Liver (tissue), 9 donors: ENCODE measurements around the gene ALDH3B2. TPM values are rescaled to one million over a fixed set of nuclear protein-coding genes. Genes with fewer than 3 reads are reported as not detected.

Experiments used
- DNase-seq: peaks from one replicate; pipeline ENCODE4 v3.0.0-alpha.2; 2017; ENCODE audit warnings: low spot score
- H3K27ac ChIP-seq, 2 donors: one replicate each; pipeline ENCODE4 v1.7.0; 2013; ENCODE audit warnings: inconsistent platforms in 2 of 2, low read length in 2 of 2, control low read depth in 1 of 2, low read depth in 1 of 2, mild to moderate bottlenecking in 1 of 2
- H3K27me3 ChIP-seq, 4 donors: one replicate each; pipeline versions ENCODE4 v1.6.1 to v1.7.0; 2013; ENCODE audit warnings: low read length in 3 of 4, inconsistent platforms in 1 of 4, mild to moderate bottlenecking in 1 of 4, moderate library complexity in 1 of 4; ENCODE audit not compliant: control insufficient read depth in 4 of 4, insufficient read depth in 4 of 4
- H3K36me3 ChIP-seq, 4 donors: one replicate each; pipeline versions ENCODE4 v1.6.1 to v1.7.0; 2013; ENCODE audit warnings: low read length in 3 of 4, mild to moderate bottlenecking in 3 of 4, low read depth in 1 of 4, moderate library complexity in 1 of 4; ENCODE audit not compliant: control insufficient read depth in 4 of 4, insufficient read depth in 3 of 4
- H3K4me1 ChIP-seq, 4 donors: one replicate each; pipeline versions ENCODE4 v1.6.1 to v1.7.0; 2013; ENCODE audit warnings: low read length in 3 of 4, mild to moderate bottlenecking in 3 of 4, moderate library complexity in 1 of 4; ENCODE audit not compliant: control insufficient read depth in 4 of 4, insufficient read depth in 4 of 4
- H3K4me3 ChIP-seq, 3 donors: one replicate each; pipeline versions ENCODE4 v1.6.1 to v1.7.0; 2013; ENCODE audit warnings: low read length in 3 of 3, control low read depth in 1 of 3, low read depth in 1 of 3, mild to moderate bottlenecking in 1 of 3
- H3K9ac ChIP-seq, 2 donors: one replicate each; pipeline ENCODE4 v1.7.0; 2013; ENCODE audit warnings: low read length in 2 of 2, mild to moderate bottlenecking in 2 of 2, moderate library complexity in 2 of 2, control low read depth in 1 of 2, low read depth in 1 of 2
- H3K9me3 ChIP-seq, 4 donors: one replicate each; pipeline versions ENCODE4 v1.6.1 to v1.7.0; 2013; ENCODE audit warnings: low read length in 3 of 4; ENCODE audit not compliant: control insufficient read depth in 4 of 4
- FOXA1 ChIP-seq: IDR thresholded peaks from 2 replicates; pipeline ENCODE4 v1.6.1; 2016; ENCODE audit warnings: antibody characterized with exemption
- HNF4A ChIP-seq, 2 donors: conservative IDR thresholded peaks; 2 replicates each; pipeline ENCODE4 v1.6.1; 2016; ENCODE audit warnings: antibody characterized with exemption in 2 of 2, mild to moderate bottlenecking in 2 of 2
- HNF4G ChIP-seq: IDR thresholded peaks from 2 replicates; pipeline ENCODE4 v1.6.1; 2016; ENCODE audit warnings: antibody characterized with exemption
- JUND ChIP-seq, 2 donors: IDR thresholded peaks; 2 replicates each; pipeline ENCODE4 v1.6.1; 2016; ENCODE audit warnings: antibody characterized with exemption in 2 of 2
- RAD21 ChIP-seq, 2 donors: IDR thresholded peaks; 2 replicates each; pipeline ENCODE4 v1.6.1; 2016; ENCODE audit warnings: antibody characterized with exemption in 2 of 2, mild to moderate bottlenecking in 2 of 2
- RXRA ChIP-seq, 2 donors: IDR thresholded peaks; 2 replicates each; pipeline ENCODE4 v1.6.1; 2017 to 2018; ENCODE audit warnings: antibody characterized with exemption in 2 of 2, mild to moderate bottlenecking in 1 of 2
- SP1 ChIP-seq: IDR thresholded peaks from 2 replicates; pipeline ENCODE4 v1.6.1; 2018; ENCODE audit warnings: antibody characterized with exemption, mild to moderate bottlenecking
- TAF1 ChIP-seq: conservative IDR thresholded peaks from 2 replicates; pipeline ENCODE4 v1.6.1; 2016; ENCODE audit warnings: antibody characterized with exemption, mild to moderate bottlenecking
- YY1 ChIP-seq: IDR thresholded peaks from 2 replicates; pipeline ENCODE4 v1.6.1; 2016; ENCODE audit warnings: antibody characterized with exemption, mild to moderate bottlenecking
- WGBS: extraction: QIAGEN DNeasy Blood & Tissue Kit; methylation state at CpG from one replicate; pipeline ENCODE4 v1.1.7; 2013; 5-methylcytosine and 5-hydroxymethylcytosine counted together
- polyA plus RNA-seq, 2 donors: library from polyadenylated mRNA; stranded (reverse) in 1 of 2; unstranded in 1 of 2; fragments of 200-250 nt in 1 of 2; fragments of >200 nt in 1 of 2; fragmentation: Nextera tagmentation in 1 of 2; extraction: Ambion mirVana in 1 of 2; gene quantifications; one replicate each; pipeline versions ENCODE4 v1.2.1 to v1.2.3, GENCODE V29; 2013 to 2015
- total RNA-seq, 2 donors: library from RNA; depleted of rRNA; stranded (reverse); fragments of >200 nt; gene quantifications; one replicate each; pipeline ENCODE4 v1.2.3, GENCODE V29; 2014
- TF ChIP-seq, protein P1 (sequence below): IDR thresholded peaks from 2 replicates; pipeline ENCODE4 v1.6.1; 2016; ENCODE audit warnings: antibody characterized with exemption, mild to moderate bottlenecking
- TF ChIP-seq, protein P2 (sequence below): IDR thresholded peaks from 2 replicates; pipeline ENCODE4 v1.6.1; 2016; ENCODE audit warnings: antibody characterized with exemption
- TF ChIP-seq, protein P3 (sequence below): fragments of 150-350 bp; IDR thresholded peaks from 2 replicates; pipeline ENCODE4 v1.5.1; 2017; ENCODE audit warnings: improper control_type of control experiment, low read depth, low read length; ENCODE audit not compliant: missing input control
- TF ChIP-seq, protein P4 (sequence below): IDR thresholded peaks from 2 replicates; pipeline ENCODE4 v1.6.1; 2016; ENCODE audit warnings: antibody characterized with exemption
- TF ChIP-seq, protein P5 (sequence below): IDR thresholded peaks from 2 replicates; pipeline ENCODE4 v1.6.1; 2016; ENCODE audit warnings: antibody characterized with exemption
- donor health status: healthy.
- donor health status: healthy.
- donor health status: healthy.
- donor health status: healthy.
- donor health status: healthy.

ALDH3B2 gene
- total and polyA plus RNA-seq, 4 donors: not detected

DNA sequence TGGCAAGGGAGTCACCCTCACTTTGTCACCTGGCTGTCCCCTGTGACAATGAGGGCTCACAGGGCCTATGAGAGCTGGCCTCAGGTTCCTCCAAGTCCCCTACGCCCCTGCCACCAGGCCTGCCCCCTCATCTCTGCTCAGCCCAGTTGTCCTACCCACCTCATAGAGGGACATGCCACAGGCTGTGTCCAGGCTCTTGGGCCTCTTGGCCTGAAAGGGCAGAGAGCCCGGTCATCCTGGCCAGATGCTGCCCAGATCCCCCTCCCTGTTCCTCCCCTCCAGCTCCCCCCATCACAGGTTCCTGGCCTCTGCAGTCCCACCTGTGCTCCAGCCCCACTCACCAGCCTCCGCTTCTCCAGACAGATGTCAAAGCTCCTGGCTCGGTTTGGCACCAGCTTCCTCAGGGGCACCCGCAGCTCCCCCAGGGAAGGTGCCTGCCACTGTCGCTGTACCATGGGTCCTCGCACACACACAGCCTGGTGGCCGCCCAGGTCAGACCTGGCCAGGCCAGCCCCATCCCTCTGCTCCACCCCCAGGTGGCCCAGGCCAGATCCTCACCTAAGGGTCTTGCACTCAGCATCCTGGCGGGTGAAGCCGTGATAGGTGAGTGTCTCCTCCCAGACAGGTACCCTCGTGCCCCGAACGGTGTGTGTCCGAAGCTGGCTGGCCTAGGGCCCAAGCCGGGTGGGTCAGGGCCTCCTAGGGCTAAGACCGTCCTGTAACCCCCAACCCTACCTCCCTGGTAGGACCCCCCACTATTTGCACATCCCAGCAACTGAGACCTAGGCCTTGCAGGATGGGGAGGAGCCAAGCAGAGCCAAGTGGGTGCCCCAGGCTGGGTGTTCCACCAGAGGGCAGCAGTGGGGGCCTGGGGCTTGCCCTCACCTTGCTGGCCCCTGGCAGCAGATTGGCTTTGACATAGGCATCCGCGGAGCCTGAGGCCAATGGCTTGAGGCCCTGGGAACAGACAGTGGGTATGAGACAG is 59.4 kb downstream of the ALDH3B2 start:
- no peak for TF ChIP-seq FOXA1
- peak in 1 of 2 donors; percentile 17 for TF ChIP-seq HNF4A (conservative IDR thresholded peaks at IDR 0.05)
- TF ChIP-seq, protein P1, sequence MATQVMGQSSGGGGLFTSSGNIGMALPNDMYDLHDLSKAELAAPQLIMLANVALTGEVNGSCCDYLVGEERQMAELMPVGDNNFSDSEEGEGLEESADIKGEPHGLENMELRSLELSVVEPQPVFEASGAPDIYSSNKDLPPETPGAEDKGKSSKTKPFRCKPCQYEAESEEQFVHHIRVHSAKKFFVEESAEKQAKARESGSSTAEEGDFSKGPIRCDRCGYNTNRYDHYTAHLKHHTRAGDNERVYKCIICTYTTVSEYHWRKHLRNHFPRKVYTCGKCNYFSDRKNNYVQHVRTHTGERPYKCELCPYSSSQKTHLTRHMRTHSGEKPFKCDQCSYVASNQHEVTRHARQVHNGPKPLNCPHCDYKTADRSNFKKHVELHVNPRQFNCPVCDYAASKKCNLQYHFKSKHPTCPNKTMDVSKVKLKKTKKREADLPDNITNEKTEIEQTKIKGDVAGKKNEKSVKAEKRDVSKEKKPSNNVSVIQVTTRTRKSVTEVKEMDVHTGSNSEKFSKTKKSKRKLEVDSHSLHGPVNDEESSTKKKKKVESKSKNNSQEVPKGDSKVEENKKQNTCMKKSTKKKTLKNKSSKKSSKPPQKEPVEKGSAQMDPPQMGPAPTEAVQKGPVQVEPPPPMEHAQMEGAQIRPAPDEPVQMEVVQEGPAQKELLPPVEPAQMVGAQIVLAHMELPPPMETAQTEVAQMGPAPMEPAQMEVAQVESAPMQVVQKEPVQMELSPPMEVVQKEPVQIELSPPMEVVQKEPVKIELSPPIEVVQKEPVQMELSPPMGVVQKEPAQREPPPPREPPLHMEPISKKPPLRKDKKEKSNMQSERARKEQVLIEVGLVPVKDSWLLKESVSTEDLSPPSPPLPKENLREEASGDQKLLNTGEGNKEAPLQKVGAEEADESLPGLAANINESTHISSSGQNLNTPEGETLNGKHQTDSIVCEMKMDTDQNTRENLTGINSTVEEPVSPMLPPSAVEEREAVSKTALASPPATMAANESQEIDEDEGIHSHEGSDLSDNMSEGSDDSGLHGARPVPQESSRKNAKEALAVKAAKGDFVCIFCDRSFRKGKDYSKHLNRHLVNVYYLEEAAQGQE: no peak
- TF ChIP-seq RAD21 (IDR thresholded peaks at IDR 0.05): peak; percentile 67 to 83
- peak in 1 of 2 donors; percentile 20 for TF ChIP-seq RXRA (IDR thresholded peaks at IDR 0.05)
- TF ChIP-seq, protein P2, sequence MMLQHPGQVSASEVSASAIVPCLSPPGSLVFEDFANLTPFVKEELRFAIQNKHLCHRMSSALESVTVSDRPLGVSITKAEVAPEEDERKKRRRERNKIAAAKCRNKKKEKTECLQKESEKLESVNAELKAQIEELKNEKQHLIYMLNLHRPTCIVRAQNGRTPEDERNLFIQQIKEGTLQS: no peak
- TF ChIP-seq, protein P3, sequence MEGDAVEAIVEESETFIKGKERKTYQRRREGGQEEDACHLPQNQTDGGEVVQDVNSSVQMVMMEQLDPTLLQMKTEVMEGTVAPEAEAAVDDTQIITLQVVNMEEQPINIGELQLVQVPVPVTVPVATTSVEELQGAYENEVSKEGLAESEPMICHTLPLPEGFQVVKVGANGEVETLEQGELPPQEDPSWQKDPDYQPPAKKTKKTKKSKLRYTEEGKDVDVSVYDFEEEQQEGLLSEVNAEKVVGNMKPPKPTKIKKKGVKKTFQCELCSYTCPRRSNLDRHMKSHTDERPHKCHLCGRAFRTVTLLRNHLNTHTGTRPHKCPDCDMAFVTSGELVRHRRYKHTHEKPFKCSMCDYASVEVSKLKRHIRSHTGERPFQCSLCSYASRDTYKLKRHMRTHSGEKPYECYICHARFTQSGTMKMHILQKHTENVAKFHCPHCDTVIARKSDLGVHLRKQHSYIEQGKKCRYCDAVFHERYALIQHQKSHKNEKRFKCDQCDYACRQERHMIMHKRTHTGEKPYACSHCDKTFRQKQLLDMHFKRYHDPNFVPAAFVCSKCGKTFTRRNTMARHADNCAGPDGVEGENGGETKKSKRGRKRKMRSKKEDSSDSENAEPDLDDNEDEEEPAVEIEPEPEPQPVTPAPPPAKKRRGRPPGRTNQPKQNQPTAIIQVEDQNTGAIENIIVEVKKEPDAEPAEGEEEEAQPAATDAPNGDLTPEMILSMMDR: peak; percentile 79
- TF ChIP-seq TAF1: no peak
- TF ChIP-seq, protein P4, sequence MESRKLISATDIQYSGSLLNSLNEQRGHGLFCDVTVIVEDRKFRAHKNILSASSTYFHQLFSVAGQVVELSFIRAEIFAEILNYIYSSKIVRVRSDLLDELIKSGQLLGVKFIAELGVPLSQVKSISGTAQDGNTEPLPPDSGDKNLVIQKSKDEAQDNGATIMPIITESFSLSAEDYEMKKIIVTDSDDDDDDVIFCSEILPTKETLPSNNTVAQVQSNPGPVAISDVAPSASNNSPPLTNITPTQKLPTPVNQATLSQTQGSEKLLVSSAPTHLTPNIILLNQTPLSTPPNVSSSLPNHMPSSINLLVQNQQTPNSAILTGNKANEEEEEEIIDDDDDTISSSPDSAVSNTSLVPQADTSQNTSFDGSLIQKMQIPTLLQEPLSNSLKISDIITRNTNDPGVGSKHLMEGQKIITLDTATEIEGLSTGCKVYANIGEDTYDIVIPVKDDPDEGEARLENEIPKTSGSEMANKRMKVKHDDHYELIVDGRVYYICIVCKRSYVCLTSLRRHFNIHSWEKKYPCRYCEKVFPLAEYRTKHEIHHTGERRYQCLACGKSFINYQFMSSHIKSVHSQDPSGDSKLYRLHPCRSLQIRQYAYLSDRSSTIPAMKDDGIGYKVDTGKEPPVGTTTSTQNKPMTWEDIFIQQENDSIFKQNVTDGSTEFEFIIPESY: no peak
- TF ChIP-seq YY1: no peak
- DNase-seq: no peak
- Histone ChIP-seq H3K4me1 (peaks cover 3 to 25% (median 14%) of the 10 kb centered on the region in 4 donors), H3K4me3 (no peak overlapping the region), H3K9me3 (no peaks in the 10 kb centered on the region), H3K36me3 (peaks cover 6 to 25% (median 12%) of the 10 kb centered on the region in 4 donors), H3K9ac (no peak overlapping the region), H3K27ac (peak overlapping the region in 1 of 2 donors; percentile 56), H3K27me3 (no peaks in the 10 kb centered on the region)
- 86% methylated on average over 18 of the region's 18 CpGs for WGBS

DNA sequence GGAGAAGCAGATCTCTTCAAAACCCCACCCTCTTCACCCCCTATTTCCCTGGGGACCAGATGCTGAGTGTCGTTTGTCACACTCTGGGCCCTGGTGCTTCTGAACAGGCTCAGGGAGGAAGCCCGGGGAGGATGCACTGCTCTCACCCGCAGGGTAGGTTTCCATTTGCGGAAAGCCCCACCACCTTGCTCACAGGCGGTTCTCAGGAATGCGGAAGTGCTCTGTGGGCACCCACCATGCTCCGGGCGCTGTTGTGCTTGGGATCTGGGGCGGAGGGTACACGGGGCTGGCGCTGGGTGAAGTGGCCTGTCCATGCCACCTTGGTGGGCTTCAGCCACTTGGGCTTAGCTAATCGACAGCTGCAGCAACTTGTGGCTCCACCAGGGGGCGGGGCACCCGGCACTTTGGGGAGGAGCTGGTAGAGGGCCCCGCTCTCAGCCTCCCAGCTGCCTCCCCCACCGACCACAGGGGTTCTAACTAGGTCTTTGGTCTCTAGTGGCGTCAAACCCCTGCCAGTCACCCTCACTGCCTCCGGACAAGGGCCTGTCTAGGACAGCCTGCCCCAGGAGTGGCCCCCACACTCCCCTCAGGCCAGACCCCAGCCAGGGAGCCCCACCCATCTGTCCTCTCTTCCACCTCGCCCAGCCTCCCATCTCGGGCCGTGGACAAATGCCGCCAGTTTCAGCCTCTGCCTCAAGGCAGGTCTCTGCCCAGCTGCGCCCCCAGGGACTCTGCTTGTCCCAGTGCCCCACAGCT is 60.3 kb downstream of the ALDH3B2 start:
- DNase-seq: peak; percentile 69
- Histone ChIP-seq H3K9ac (no peak overlapping the region), H3K4me3 (no peak overlapping the region), H3K9me3 (no peaks in the 10 kb centered on the region), H3K27ac (peak overlapping the region; percentile 4 to 56), H3K36me3 (peaks cover 7 to 30% (median 15%) of the 10 kb centered on the region in 4 donors), H3K27me3 (no peaks in the 10 kb centered on the region), H3K4me1 (peaks cover 3 to 25% (median 14%) of the 10 kb centered on the region in 4 donors)
- 40% methylated on average over 23 of the region's 23 CpGs for WGBS
- TF ChIP-seq SP1: no peak
- no peak for TF ChIP-seq JUND (IDR thresholded peaks at IDR 0.05)
- no peak for TF ChIP-seq HNF4A (conservative IDR thresholded peaks at IDR 0.05)
- TF ChIP-seq HNF4G: no peak
- TF ChIP-seq, protein P5, sequence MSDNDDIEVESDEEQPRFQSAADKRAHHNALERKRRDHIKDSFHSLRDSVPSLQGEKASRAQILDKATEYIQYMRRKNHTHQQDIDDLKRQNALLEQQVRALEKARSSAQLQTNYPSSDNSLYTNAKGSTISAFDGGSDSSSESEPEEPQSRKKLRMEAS: no peak
- no peak for TF ChIP-seq FOXA1
- TF ChIP-seq TAF1: no peak
- TF ChIP-seq, protein P4: no peak
- TF ChIP-seq, protein P1: no peak
